Measurements from ENCODE around the gene GBX1.
A peak's percentile ranks its signal among the peaks of the same experiment; 100 is the strongest.

The GBX1 gene

GRCh38 chr7:151104411-151105235, 62.9 kb downstream of the GBX1 start:
- intact Hi-C loops (cut with DNase I), result no loop called here
- DNase-seq, result peak in 1 of 10 donors; percentile 88

GRCh38 chr7:151103973-151104372, 63.5 kb downstream of the GBX1 start:
- intact Hi-C loops (cut with DNase I), result no loop called here
- DNase-seq, result no peak

- intact Hi-C loops (cut with DNase I), result no loop called here
Observed at GRCh38 chr7:151102991-151103390, 64.5 kb downstream of the GBX1 start.

GRCh38 chr7:151101621-151102396, 65.7 kb downstream of the GBX1 start:
- intact Hi-C loops (cut with DNase I), result no loop called here
- no peak for DNase-seq

More at GRCh38 chr7:151102991-151103390, 64.5 kb downstream of the GBX1 start:
- no peak for DNase-seq

- no peak for DNase-seq
- intact Hi-C loops (cut with DNase I), result no loop called here
Observed at GRCh38 chr7:151100921-151101320, 66.6 kb downstream of the GBX1 start.

- DNase-seq, result no peak
- intact Hi-C loops (cut with DNase I), result no loop called here
Observed at GRCh38 chr7:151099486-151100211, 67.8 kb downstream of the GBX1 start.
